A549 (cell line): Measurements from ENCODE around the gene MAP4K4.

Source experiments
- JUNB ChIP-seq: fragments of >200 bp; sonication (Bioruptor Twin); formaldehyde crosslinking; IDR thresholded peaks from 2 replicates; pipeline ENCODE4 v1.6.1; 2016
- MAFK ChIP-seq: fragments of 450-650 bp; IDR thresholded peaks from 2 replicates; pipeline ENCODE4 v1.6.1; 2014; ENCODE audit not compliant: partially characterized antibody
- POLR2A ChIP-seq: IDR thresholded peaks from 2 replicates; pipeline ENCODE4 v1.6.1; 2012; ENCODE audit warnings: mild to moderate bottlenecking, low read length
- RAD21 ChIP-seq, 2 experiments: fragments of >200 bp in 1 of 2; sonication (Bioruptor Twin) in 1 of 2; formaldehyde crosslinking in 1 of 2; IDR thresholded peaks in 1 of 2; conservative IDR thresholded peaks in 1 of 2; 2 replicates in 1 of 2; 3 replicates in 1 of 2; pipeline ENCODE4 v1.6.1; 2012 to 2018; ENCODE audit warnings: inconsistent platforms in 1 of 2
- TF ChIP-seq, protein P1 (sequence below): fragments of >200 bp; sonication (Bioruptor Twin); formaldehyde crosslinking; IDR thresholded peaks from 3 replicates; pipeline ENCODE4 v1.5.1; 2016
- TF ChIP-seq, protein P2 (sequence below): fragments of 150-350 bp; IDR thresholded peaks from 2 replicates; pipeline ENCODE4 v1.6.1; 2014; ENCODE audit warnings: low read depth, mild to moderate bottlenecking, low read length
- TF ChIP-seq, protein P3 (sequence below): IDR thresholded peaks from 2 replicates; pipeline ENCODE4 v1.6.1; 2012

DNA sequence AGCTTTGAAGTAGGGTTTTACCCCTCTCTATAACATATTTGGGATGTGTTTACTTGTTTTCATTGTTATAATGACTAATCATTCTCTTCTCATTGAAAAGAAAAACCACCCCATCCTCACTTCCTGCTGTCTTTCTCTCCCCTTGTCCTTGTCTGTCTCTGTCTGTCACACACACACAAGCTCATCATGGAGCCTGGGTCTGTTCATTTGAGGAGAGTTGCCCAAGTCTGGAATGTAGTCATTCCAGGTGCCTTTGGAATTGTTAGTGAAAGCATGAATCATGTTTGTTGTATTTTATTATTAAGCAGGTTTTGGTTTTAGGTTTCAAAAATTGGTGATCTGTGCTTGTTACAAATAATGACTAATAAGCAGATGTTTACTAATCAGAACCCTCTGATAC lies 160.7 kb downstream of the MAP4K4 start:
- TF ChIP-seq JUNB (no peak), POLR2A (no peak), MAFK (no peak), RAD21 (conservative IDR thresholded peaks at IDR 0.05 in 1 of 2, IDR thresholded peaks at IDR 0.05 in 1 of 2) (no peak)
- TF ChIP-seq, protein P1, sequence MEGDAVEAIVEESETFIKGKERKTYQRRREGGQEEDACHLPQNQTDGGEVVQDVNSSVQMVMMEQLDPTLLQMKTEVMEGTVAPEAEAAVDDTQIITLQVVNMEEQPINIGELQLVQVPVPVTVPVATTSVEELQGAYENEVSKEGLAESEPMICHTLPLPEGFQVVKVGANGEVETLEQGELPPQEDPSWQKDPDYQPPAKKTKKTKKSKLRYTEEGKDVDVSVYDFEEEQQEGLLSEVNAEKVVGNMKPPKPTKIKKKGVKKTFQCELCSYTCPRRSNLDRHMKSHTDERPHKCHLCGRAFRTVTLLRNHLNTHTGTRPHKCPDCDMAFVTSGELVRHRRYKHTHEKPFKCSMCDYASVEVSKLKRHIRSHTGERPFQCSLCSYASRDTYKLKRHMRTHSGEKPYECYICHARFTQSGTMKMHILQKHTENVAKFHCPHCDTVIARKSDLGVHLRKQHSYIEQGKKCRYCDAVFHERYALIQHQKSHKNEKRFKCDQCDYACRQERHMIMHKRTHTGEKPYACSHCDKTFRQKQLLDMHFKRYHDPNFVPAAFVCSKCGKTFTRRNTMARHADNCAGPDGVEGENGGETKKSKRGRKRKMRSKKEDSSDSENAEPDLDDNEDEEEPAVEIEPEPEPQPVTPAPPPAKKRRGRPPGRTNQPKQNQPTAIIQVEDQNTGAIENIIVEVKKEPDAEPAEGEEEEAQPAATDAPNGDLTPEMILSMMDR, result no peak
- TF ChIP-seq, protein P2, sequence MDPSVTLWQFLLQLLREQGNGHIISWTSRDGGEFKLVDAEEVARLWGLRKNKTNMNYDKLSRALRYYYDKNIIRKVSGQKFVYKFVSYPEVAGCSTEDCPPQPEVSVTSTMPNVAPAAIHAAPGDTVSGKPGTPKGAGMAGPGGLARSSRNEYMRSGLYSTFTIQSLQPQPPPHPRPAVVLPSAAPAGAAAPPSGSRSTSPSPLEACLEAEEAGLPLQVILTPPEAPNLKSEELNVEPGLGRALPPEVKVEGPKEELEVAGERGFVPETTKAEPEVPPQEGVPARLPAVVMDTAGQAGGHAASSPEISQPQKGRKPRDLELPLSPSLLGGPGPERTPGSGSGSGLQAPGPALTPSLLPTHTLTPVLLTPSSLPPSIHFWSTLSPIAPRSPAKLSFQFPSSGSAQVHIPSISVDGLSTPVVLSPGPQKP, result no peak
- TF ChIP-seq, protein P3, sequence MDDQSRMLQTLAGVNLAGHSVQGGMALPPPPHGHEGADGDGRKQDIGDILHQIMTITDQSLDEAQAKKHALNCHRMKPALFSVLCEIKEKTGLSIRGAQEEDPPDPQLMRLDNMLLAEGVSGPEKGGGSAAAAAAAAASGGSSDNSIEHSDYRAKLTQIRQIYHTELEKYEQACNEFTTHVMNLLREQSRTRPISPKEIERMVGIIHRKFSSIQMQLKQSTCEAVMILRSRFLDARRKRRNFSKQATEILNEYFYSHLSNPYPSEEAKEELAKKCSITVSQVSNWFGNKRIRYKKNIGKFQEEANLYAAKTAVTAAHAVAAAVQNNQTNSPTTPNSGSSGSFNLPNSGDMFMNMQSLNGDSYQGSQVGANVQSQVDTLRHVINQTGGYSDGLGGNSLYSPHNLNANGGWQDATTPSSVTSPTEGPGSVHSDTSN, result no peak
